ENCODE measurements around the gene IP6K1. TPM values are rescaled to one million over a fixed set of nuclear protein-coding genes. Genes with fewer than 3 reads are reported as not detected.

The IP6K1 gene
- polyA plus RNA-seq, 4 donors = 54.0 to 64.2 (median 59.5) TPM

DNA sequence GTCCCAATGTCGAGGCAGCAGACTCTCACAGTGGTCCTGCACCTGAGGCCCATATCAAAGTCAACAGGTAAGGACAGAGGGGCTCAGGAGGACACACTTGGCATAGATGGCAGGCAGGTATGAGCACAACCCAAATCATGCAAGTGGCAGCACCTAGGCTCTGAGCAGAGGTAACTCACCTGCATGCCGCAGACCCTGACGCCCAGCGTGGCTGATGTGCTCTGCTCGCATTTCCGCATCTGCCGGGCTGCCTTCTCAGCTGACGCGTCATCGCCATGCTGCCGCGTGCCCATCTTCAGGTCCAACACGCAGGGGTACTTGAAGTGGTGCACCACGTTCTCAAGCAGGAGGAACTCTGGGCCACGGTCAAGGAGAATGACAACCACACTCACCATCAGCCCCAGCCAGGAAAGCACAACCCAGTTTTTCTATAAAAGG is 58.4 kb downstream of the IP6K1 start:
- DNase-seq (ENCODE audit: low read depth in 4 of 4, low spot score in 3 of 4) = no peak

DNA sequence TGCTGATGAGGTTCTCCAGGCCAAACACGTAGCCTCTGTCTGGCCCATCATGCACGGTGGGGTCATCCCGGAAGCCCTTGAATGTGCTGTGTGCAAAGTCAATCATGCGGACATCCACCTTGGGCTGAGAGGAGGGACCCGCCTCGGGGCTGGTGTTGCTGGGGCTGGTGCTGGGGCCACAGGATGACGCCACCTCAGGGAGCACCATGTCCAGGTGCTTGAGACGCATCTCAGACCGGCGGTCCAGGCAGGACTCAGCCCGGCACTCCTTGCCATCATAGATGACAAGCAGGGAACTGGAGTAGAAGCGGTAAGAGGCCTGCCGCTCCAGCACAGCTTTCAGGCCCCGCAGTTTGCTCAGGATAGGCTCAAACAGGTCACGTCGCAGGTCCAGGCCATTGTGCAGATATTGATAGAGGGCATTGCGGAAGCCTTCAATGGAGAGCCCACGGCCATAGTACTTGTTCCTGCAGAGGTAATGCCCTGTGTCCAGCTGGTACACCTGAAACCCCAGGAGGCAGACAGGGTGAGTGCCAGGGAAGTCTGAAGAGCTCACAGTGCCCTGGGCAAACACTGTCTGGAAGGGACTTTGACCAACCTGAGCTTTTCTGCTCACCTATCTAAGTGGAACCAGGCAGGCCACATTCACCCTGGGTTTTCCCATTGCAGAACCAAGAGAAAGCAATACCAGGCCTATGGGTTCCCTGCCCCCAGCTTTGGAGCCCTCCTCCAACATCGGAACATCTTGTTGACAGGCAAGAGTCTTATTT is 59.0 kb downstream of the IP6K1 start:
- no peak for DNase-seq (ENCODE audit: low read depth in 4 of 4, low spot score in 3 of 4)

DNA sequence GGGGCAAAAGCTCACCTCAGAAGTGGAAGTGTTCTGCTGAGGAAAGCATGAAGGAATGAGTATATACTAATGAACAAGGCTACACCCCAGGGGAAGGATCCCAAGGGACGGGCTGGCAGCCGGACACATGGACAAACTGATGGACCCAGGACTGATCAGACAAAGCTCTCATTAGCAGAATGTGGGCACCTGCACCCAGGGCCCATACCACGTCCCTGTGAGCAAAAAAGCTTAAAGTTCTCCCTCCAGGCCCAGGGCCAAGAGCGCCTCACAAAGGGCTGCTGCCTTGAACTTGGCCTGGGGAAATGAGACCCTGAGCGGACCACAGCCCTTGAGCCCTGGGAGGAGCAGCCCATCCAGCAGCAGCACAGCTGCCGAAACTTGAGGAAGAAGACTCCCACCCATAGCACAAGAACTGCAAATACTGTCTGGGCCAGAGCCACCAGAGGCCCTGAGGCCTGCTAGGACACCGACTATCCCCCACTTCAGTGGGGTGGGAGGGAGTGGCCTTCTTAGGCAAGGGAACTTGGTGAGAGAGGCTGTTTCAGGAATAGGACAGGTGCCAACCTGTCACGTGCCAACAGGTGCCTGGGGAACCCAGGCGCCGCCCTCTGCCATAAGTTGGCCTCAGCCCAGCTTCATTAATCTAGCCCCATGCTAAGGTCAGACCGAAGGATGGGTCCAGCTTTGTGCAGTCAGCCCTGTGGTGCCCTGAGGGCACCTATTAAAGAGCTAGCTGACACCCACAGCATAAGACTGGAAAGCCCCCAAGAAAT is 60.2 kb downstream of the IP6K1 start:
- no peak for DNase-seq (ENCODE audit: low read depth in 4 of 4, low spot score in 3 of 4)

DNA sequence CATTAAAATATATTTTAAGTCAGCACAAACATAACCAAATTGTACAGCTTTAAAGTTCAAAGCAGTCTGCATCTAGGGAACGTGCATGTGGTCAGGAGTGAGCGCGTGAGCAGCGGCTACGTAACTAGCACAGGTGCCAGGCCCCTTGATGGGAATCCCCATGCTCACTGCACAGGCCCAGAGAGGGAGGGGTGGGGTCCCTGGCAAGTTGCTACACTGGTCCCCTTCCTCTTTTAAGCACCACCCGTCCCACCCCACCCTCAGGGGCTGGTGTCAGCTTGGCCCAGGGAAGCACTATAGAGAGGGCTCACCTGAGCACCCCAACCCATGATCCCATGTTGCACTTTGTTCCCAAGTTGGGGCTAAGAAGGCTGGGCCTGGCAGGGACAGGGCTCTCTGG is 61.8 kb downstream of the IP6K1 start:
- no peak for DNase-seq (ENCODE audit: low read depth in 4 of 4, low spot score in 3 of 4)

DNA sequence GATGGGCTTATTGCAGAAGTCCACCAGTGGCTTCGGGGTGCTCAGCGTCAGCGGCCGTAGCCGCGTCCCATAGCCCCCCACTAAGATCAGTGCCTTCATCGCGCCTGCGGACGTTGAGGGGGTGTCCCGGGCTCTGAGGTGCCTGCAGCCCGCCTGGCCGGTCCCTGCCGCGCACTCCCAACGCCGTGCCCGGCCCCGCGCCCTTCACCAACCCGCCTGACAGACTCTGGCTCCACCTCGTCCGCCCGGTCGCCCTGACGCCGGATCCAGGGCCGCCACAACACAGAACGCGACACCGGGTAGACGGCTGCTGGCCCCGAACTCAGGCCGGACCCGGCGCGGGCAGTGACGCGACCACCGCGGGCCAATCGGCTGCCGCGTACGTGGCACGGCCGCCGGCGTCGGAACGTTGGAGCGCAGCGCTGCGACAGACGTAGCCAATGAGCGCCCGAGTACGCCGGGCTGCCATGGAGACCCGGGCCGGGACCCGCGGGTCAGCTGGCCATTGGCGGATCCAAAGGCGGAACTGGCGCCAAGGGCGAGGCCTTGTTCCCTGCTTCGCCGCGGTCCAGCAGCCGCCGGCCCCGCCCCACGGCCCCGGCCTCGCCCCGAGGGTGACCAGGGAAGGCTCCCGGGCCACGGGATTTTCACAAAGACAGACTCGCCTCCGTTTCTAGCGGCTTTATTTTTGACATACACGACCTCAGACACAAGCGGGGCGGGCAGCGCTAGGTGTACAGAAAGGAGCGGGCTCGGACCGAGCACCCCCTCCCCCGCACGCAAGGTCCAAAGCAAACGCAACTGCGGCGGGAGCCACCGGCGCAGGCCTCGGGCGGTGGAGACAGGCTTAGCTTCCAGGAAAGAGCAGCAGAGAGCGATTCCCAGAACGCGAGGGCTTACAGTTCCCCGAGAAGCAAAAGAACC is 62.5 kb downstream of the IP6K1 start, which contains the start of gene GMPPB:
GMPPB (minus strand) TSS at position 324 of the 924 bp plus-strand sequence; CDS start at position 99, 225 bp downstream.
- peak; percentile 90 to 91 (median 90) for DNase-seq (ENCODE audit: low read depth in 4 of 4, low spot score in 3 of 4)

DNA sequence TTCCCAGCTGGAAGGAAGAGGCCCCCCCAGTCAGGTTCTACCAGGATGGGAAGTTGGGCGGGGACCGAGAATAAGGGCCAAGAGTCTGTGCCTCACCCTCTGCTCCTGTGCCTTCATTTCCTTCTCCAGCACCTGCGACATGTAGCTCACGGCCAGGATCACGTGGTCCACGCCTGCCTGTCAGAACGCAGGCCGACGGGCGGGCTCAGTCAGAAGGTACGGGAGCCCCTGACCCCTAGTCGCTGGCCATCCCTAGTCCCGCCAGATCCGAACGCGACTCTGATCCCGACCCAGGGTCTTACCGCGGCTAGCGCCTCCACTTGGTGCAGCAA is 63.1 kb downstream of the IP6K1 start:
- DNase-seq (ENCODE audit: low read depth in 4 of 4, low spot score in 3 of 4) = peak in 1 of 4 donors; percentile 15

DNA sequence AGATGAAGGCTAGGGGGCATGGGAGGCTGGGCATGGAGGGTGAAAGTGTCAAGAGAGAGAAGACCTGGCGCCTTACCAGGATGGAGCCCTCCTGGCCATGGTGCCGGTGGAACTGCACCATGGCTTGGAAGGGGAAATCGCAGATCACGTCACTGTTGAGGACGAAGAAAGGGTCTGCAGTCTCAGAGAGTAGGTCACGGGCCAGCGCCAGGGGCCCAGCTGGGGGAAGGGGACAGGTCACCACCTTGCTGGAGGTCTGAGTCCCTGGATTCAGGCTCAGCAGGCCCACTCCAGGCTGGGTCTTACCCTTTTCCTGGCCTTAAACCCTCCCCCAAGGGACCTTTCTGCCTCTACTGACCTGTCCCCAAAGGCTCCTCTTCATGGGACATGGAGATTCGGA is 63.4 kb downstream of the IP6K1 start:
- DNase-seq (ENCODE audit: low read depth in 4 of 4, low spot score in 3 of 4) = no peak

DNA sequence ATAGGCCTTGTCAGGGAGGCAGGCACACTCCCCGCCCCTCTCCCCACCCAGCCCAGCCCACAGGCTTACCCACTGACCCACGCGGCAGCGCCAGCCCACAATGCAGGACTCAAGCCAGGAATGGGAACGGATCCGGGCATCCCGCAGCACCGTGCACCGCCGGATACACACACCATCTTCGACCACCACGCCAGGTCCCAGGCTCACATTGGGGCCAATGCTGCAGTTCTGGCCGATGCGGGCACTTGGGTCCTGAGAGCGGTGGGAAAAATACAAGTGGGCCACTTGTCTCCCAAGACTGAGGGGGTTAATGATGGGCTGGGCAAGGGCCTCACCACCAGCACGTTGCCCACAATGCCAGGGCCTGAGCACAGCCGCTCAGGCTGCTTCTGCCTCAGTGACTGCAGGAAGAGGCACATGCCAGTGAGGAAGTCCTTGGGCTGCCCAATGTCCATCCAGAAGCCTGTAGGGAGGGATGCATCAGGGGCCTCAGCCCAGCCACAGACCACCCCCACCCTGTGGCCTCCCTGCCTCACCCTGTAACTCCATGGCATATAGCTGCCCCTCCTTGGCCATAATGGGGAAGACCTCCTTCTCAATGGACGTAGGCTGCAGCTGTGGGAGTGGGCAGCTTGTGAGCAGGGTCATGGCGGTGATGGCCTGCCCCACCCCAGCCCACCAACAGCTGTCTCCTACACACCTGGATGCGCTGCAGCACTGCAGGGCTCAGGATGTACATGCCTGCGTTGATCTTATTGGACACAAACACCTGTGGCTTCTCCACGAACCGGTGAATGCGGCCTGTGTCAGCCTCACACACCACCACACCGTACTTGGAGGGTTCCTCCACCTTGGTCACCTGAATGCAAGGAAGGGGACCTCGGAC is 64.2 kb downstream of the IP6K1 start:
- no peak for DNase-seq (ENCODE audit: low read depth in 4 of 4, low spot score in 3 of 4)

DNA sequence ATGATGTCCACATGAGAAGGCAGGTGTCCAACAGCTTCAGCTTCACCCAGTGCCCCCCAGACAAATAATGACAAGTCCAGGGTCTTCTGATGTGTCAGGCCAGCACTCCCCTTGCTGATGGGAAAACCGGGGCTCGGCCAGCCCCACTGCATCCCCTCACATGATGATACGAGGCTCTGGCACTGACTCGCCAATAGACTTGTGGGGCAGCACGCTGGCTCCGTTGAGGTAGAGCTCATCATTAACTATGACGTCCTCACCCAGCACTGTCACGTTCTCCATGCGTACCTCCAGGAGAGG is 64.8 kb downstream of the IP6K1 start:
- no peak for DNase-seq (ENCODE audit: low read depth in 4 of 4, low spot score in 3 of 4)

DNA sequence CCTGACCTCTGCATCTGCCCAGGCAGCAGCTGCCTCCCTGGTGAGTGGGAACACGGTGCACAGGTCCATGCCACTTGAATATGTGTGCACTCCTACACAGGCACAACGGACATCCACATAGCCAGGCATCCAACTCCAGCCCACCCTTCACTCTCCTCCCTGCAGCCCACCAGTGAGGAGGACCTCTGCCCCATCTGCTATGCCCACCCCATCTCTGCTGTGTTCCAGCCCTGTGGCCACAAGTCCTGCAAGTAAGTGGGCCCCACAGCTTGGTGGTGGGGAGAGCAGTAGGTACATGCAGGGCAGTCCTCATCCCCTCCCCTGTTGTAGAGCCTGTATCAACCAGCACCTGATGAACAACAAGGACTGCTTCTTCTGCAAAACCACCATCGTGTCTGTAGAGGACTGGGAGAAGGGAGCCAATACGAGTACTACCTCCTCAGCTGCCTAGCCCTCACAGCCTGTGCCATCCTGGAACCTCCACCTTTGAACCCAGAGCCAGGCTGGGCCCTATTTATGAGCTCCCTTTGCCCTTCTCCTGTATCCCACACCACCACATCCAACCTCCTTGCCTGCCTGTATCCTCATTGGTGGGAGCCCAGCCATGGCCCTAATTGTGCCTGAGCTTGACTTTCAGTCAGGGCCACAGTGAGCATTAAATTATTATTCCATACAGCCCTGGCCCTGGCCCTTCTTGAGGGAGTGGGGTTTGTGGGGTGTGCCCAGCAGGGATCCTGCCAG is 65.3 kb downstream of the IP6K1 start:
- DNase-seq (ENCODE audit: low read depth in 4 of 4, low spot score in 3 of 4) = no peak

DNA sequence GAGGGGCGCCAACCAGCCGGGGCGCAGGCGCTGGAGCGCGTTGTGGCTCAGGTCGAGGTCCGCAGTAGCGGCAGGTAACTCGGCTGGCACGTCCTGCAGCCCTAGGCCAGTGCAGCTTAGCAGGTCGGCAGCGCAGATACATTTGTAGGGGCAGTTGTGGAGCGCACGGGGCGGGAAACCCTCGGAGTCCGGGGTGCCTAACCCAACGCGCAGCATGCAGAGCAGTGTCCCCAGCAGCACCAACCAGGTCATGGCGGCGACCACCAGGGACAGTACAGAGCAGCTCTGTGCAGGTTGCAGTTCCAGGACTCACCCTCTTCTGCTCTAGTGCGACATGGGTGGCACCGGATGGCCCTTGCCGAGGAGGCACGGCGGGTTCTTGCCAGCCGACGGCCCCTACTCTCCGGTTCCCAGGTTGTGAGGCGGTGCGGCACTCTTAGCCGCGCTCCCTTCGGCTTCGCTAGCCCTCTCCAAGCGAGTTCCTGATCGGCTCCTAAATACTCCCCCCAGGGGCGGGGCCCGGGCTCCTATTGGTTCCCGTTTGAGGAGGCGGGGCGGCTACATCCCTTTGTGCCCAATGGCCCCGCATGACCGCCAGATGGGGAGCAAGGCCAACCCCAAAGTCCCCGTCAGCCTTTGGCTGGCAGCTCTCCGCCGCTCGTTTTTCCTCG is 67.0 kb downstream of the IP6K1 start, which contains the start of gene AMIGO3:
AMIGO3 (minus strand) TSS at position 471 of the 671 bp plus-strand sequence; CDS start at position 252, 219 bp downstream.
- DNase-seq (ENCODE audit: low read depth in 4 of 4, low spot score in 3 of 4) = peak; percentile 81 to 85 (median 83)

DNA sequence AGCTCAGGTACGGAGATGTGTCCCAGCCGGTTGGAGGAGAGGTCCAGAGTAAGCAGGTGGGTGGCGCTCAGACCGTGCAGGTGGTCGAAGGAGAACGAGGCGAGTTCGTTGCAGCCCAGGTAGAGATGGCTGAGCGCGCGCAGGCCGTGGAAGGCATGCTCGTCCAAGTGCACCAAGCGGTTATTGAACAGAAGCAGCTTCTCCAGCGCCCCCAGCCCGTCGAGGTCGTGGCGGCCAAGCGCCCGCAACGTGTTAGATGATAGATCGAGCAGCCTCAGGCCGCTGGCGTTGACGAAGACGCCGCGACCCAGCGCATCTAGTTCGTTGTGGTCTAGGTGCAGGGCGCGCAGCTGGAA is 67.5 kb downstream of the IP6K1 start:
- peak in 1 of 4 donors; percentile 32 for DNase-seq (ENCODE audit: low read depth in 4 of 4, low spot score in 3 of 4)

DNA sequence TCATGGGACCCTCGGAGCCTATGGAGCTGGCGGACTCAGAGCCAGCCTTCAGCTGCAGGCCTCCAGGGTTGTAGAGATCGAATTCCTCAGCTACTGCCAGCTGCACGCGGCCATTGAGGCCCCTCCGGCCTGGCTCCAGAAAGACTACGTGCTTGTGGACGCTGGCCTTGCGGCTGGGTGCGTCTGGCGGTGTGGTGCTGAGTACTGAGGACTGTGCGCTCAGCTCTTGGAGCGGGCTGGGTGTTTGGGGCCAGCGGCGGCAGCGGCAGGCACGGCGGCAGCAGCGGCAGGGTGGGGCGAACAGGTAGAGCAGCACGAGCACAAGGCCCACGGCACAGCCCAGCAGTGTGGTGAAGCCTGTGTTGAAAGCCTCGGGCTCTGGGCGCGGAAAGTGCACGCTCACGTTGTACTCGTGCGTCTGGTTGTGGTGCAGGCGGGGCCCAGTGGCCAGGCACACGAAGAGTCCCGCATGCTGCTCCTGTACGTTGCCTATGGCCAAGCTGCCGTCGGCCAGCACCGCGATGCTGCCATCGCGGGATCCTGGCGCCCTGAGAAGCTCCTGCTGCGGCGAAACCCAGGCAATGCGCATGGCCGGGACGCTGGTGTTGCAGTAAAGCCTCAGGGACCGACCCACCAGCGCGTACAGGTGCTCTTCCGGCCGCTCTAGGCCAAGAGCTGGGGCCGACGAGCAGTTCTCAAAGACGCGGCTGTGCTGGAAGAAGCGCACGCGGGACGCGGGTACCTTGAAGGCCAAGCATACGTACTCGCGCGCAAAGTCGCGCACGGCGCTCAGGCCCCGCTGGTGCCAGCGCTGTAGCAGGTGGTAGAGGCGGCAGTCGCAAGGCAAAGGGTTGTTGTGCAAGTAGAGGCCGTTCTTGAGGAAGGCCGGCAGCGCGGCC is 68.1 kb downstream of the IP6K1 start:
- peak in 1 of 4 donors; percentile 21 for DNase-seq (ENCODE audit: low read depth in 4 of 4, low spot score in 3 of 4)

DNA sequence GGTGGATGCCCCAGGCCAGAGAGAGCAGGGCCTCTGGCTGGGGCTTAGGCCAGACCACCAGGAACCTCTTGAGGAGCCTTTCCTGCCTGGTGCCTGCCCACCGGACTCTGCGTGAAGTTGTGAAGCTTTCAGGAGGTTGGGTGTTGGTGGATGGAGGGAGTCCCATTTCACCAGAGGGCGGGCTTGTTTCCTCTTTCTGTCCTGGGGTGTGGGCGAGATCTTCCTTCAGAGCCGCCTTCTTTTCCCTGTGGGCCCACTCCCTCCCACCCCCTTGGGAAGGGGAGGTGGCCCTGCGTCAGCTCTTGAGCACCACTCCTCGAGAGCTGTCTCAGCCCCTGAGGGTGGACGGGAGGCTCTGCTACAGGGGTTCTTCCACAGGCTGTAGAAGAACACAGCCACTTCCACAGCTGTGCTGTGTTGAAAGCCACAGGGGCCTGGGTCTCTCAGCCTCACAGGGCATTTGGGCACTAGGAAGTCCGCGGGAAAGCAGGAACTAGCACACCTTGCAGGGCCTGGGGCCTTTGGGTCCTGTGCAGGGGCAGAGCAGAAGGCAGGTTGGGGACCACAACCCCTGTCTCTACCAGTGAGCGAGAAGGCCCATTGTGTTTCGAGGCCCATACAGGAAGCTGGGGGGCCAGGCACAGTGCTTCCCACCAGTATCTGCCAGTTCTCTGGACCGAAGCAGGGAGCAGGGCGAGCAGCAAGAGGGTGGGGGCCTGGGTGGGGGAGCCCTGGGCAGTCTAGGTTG is 69.0 kb downstream of the IP6K1 start:
- no peak for DNase-seq (ENCODE audit: low read depth in 4 of 4, low spot score in 3 of 4)

DNA sequence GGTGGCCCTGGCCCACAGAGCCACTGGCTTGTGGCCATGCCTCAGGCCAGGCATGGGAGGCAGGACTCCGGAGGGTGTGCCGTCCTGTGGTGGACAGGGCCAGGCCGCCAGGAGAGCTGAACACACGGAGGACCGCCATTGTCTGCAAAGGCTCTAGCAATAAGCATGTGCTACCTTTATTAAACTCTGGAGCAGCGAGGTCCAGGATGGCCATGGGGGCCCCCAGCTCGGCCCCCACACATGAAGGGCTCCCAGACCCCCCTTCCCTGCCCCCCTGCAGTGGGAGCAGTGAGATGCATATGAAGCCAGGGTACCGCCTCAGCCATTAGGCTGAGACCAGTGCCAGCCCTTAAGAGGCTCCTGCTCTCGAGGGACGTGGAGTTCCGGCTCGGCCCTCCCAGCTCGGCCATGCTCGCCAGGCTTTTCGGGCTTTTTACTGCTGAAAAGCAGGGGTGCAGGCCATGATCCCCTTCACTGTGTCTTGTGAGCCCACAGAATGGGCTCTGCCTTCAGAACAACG is 69.6 kb downstream of the IP6K1 start:
- no peak for DNase-seq (ENCODE audit: low read depth in 4 of 4, low spot score in 3 of 4)

DNA sequence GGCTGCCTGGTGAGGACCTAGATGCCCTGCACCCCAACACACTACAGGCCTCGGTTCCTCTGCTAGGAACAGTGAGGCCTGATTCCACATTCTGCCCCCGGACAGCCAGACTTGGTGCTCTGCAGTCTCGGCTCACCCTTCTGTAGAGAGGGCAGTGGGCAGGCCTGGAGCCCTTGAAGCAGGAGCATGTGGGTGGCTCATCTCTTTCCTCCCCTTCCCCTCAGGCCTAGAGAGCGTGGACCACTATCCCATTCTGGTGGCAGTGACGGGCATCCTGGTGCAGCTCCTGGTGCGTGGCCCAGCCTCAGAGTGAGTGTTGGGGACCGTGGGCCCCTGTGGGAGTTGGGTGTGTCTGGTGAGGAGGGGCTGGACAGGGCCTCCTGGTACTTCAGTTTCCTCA is 70.2 kb downstream of the IP6K1 start:
- no peak for DNase-seq (ENCODE audit: low read depth in 4 of 4, low spot score in 3 of 4)

DNA sequence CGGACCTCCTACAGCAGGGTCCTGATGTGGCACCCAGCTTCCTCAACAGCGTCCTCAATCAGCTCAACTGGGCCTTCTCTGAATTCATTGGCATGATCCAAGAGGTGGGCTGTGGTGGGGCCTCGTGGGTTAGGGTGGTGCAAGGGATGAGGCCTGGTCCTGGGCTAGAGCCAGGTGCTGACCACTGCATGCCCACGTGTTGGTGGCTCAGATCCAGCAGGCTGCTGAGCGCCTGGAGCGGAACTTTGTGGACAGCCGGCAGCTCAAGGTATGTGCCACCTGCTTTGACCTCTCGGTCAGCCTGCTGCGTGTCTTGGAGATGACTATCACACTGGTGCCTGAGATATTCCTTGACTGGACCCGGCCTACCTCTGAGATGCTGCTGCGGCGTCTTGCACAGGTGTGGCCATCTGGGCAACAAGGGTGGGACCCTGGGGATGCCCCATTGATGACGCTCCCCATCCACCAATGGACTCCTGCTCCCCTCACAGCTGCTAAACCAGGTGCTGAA is 70.7 kb downstream of the IP6K1 start:
- no peak for DNase-seq (ENCODE audit: low read depth in 4 of 4, low spot score in 3 of 4)

Data from right renal pelvis (tissue), 4 donors.